MCF 10A (cell line): ENCODE data around the gene MMP3. TPM values are rescaled to one million over a fixed set of nuclear protein-coding genes. Genes with fewer than 3 reads are reported as not detected.

Source experiments
- Bru-seq: library from RNA; stranded (reverse); fragments of 400-500 nt; gene quantifications from one replicate; lab custom pipeline; 2021; lab: Mats Ljungman, UMichigan
- BruChase-seq, 2 experiments: library from RNA; stranded (reverse); fragments of 400-500 nt; gene quantifications; one replicate each; lab custom pipeline; 2021; lab: Mats Ljungman, UMichigan
- BruUV-seq: library from RNA; stranded (reverse); fragments of 400-500 nt; replicated peaks from 2 replicates; lab custom pipeline; 2021; lab: Mats Ljungman, UMichigan
- CTCF ChIA-PET: fragments of 300-600 bp; sonication (Branson Sonifier 250); formaldehyde crosslinking; extraction: SDS; loops from one replicate; lab custom pipeline; 2021; ENCODE audit warnings: antibody characterized with exemption, inconsistent platforms; lab: Yijun Ruan, JAX
- POLR2A ChIA-PET: fragments of 300-600, 350-650 bp; sonication (Branson Sonifier 250); formaldehyde crosslinking; extraction: SDS; loops from one replicate; lab custom pipeline; 2020; ENCODE audit warnings: antibody characterized with exemption, inconsistent platforms; lab: Yijun Ruan, JAX
- DNase-seq: peaks from one replicate; pipeline ENCODE4 v3.0.0-alpha.2; 2018; ENCODE audit not compliant: unreplicated experiment
- H3K27ac Mint-ChIP-seq: one replicate; pipeline ENCODE4 v1.8.0; 2022; ENCODE audit warnings: mild to moderate bottlenecking, low read depth, mixed read lengths; ENCODE audit not compliant: unreplicated experiment
- H3K27me3 Mint-ChIP-seq: one replicate; pipeline ENCODE4 v1.8.0; 2022; ENCODE audit warnings: mixed read lengths; ENCODE audit not compliant: insufficient read depth, unreplicated experiment
- H3K36me3 Mint-ChIP-seq: one replicate; pipeline ENCODE4 v1.8.0; 2022; ENCODE audit warnings: mild to moderate bottlenecking, moderate library complexity, mixed read lengths; ENCODE audit not compliant: insufficient read depth, unreplicated experiment
- H3K4me1 Mint-ChIP-seq: one replicate; pipeline ENCODE4 v1.8.0; 2022; ENCODE audit warnings: mixed read lengths; ENCODE audit not compliant: insufficient read depth, unreplicated experiment
- H3K4me3 Mint-ChIP-seq: one replicate; pipeline ENCODE4 v1.8.0; 2022; ENCODE audit warnings: mild to moderate bottlenecking, moderate library complexity, mixed read lengths; ENCODE audit not compliant: unreplicated experiment
- H3K9me3 Mint-ChIP-seq: one replicate; pipeline ENCODE4 v1.8.0; 2022; ENCODE audit warnings: mixed read lengths; ENCODE audit not compliant: unreplicated experiment
- CTCF ChIP-seq: fragments of 200-600 bp; IDR thresholded peaks from one replicate; pipeline ENCODE4 v1.8.0; 2022; ENCODE audit warnings: antibody characterized with exemption, mild to moderate bottlenecking; ENCODE audit not compliant: unreplicated experiment
- intact Hi-C: fragments of 100-400 bp; cut with micrococcal nuclease; formaldehyde crosslinking; loops from 2 replicates; pipeline ENCODE4 v1.14.1; 2022
- long read RNA-seq: library from polyadenylated mRNA; stranded (forward); transcript quantifications from one replicate; pipeline ENCODE4 v2.0.0, GENCODE V29; 2022
- total RNA-seq: library from RNA; stranded (reverse); gene quantifications from 2 replicates; pipeline ENCODE4 v1.2.3, GENCODE V29; 2022

MMP3 gene
- 0.19 TPM in 1 of 2 replicates, not detected in the other for total RNA-seq
- not detected for Bru-seq, nascent RNA
- percentile 13 among the genes with signal in this experiment for BruChase-seq, experiment 1, labeled RNA remaining after a 6-hour chase
- percentile 15 among the genes with signal in this experiment for BruChase-seq, experiment 2, labeled RNA remaining after a 2-hour chase
- long read RNA-seq, partial matches to known transcripts, result 0 of 1 reads
- long read RNA-seq, other reads (novel, unspliced or antisense), result 0 of 1 reads

- no peaks in the 10 kb centered on the region for H3K27me3 Mint-ChIP-seq
- H3K4me1 Mint-ChIP-seq, result peaks cover 24% of the 10 kb centered on the region
- H3K36me3 Mint-ChIP-seq, result no peaks in the 10 kb centered on the region
- no peak within 1 kb of the TSS for H3K27ac Mint-ChIP-seq
- no peaks in the 10 kb centered on the region for H3K9me3 Mint-ChIP-seq
- intact Hi-C loops, result no loop called here
- no TSS peak for BruUV-seq
- no peak for TF ChIP-seq CTCF
- ChIA-PET CTCF (interaction anchor here (0.7 kb wide), 1 partner anchor 174 kb away, joined by 3 read pairs; no protein-coding TSS in a partner anchor), POLR2A (interaction anchor here (1.2 to 1.9 kb wide), 3 partner anchors 10 to 34 kb away, joined by 3 to 5 read pairs (median 5); no protein-coding TSS in a partner anchor)
- H3K4me3 Mint-ChIP-seq, result no peak within 1 kb of the TSS
- DNase-seq, result peak; percentile 48
Observed at GRCh38 chr11:102843489-102843888, at the start of gene MMP3. Gene MMP3, minus strand, starts transcription at chr11:102843609. Its CDS starts 63 bp downstream, at chr11:102843546.

- BruUV-seq, result no TSS peak
- intact Hi-C loops, result no loop called here
- CTCF ChIA-PET, result interaction anchor here (0.6 to 2.3 kb wide), 6 partner anchors 13 to 166 kb away, joined by 3 to 13 read pairs (median 4); no protein-coding TSS in a partner anchor
Observed at GRCh38 chr11:102891736-102892135, 48.3 kb upstream of the MMP3 start.

GRCh38 chr11:102886999-102887398 lies 43.6 kb upstream of the MMP3 start:
- no peaks in the 10 kb centered on the region for H3K9me3 Mint-ChIP-seq
- BruUV-seq, result no TSS peak
- intact Hi-C loops, result no loop called here
- peaks cover 17% of the 10 kb centered on the region for H3K4me1 Mint-ChIP-seq
- no peak overlapping the region for H3K27ac Mint-ChIP-seq
- peak; percentile 92 for DNase-seq
- no peak for TF ChIP-seq CTCF
- CTCF ChIA-PET, result interaction anchor here (1.0 kb wide), 3 partner anchors 28 to 37 kb away, joined by 3 to 4 read pairs (median 3); no protein-coding TSS in a partner anchor
- H3K4me3 Mint-ChIP-seq, result no peak overlapping the region
- no peaks in the 10 kb centered on the region for H3K36me3 Mint-ChIP-seq
- no peaks in the 10 kb centered on the region for H3K27me3 Mint-ChIP-seq
- POLR2A ChIA-PET, result interaction anchor here (0.7 to 1.2 kb wide), 3 partner anchors 13 to 36 kb away, joined by 3 to 4 read pairs (median 4); no protein-coding TSS in a partner anchor

More at GRCh38 chr11:102891736-102892135, 48.3 kb upstream of the MMP3 start:
- H3K4me1 Mint-ChIP-seq, result peaks cover 10% of the 10 kb centered on the region
- H3K27ac Mint-ChIP-seq, result no peak overlapping the region
- POLR2A ChIA-PET, result interaction anchor here (0.6 to 1.4 kb wide), 2 partner anchors 8 to 14 kb away, joined by 3 to 4 read pairs; no protein-coding TSS in a partner anchor
- TF ChIP-seq CTCF, result no peak
- no peaks in the 10 kb centered on the region for H3K36me3 Mint-ChIP-seq
- H3K9me3 Mint-ChIP-seq, result no peaks in the 10 kb centered on the region
- no peaks in the 10 kb centered on the region for H3K27me3 Mint-ChIP-seq
- DNase-seq, result no peak
- no peak overlapping the region for H3K4me3 Mint-ChIP-seq

GRCh38 chr11:102883141-102883540 lies 39.7 kb upstream of the MMP3 start:
- intact Hi-C loops, result no loop called here
- DNase-seq, result peak; percentile 19

More at GRCh38 chr11:102883141-102883540, 39.7 kb upstream of the MMP3 start:
- ChIA-PET CTCF (interaction anchor here (0.6 to 0.7 kb wide), 3 partner anchors 16 to 1331 kb away, joined by 3 read pairs; no protein-coding TSS in a partner anchor), POLR2A (interaction anchor here (0.5 to 0.9 kb wide), 3 partner anchors 10 to 698 kb away, joined by 3 read pairs; no protein-coding TSS in a partner anchor)
- no TSS peak for BruUV-seq
- Mint-ChIP-seq H3K36me3 (no peaks in the 10 kb centered on the region), H3K27ac (no peak overlapping the region), H3K4me1 (peaks cover 17% of the 10 kb centered on the region), H3K27me3 (no peaks in the 10 kb centered on the region), H3K4me3 (no peak overlapping the region), H3K9me3 (no peaks in the 10 kb centered on the region)
- no peak for TF ChIP-seq CTCF
